Keratinocyte (primary cell): ENCODE measurements around the gene HSFX4.
"Not testable (repeated sequence)": the region's sequence is repeated elsewhere in the genome, so short reads cannot be mapped to it uniquely, and the experiment has no call there.

Experiments
- CTCF ChIP-seq, 3 experiments: IDR thresholded peaks in 1 of 3; conservative IDR thresholded peaks in 1 of 3; optimal IDR thresholded peaks in 1 of 3; 2 replicates in 2 of 3; 3 replicates in 1 of 3; pipeline versions ENCODE3 to v1.5.1; 2011; ENCODE audit warnings: low read length in 3 of 3, mild to moderate bottlenecking in 3 of 3, moderate library complexity in 2 of 3, control low read depth in 1 of 3, inconsistent platforms in 1 of 3; ENCODE audit not compliant: insufficient read depth in 2 of 3; ENCODE audit errors: extremely low read depth in 1 of 3
- EZH2 ChIP-seq: IDR thresholded peaks from one replicate; pipeline ENCODE4 v1.6.1; 2012; ENCODE audit warnings: inconsistent platforms, mild to moderate bottlenecking, low read length, moderate library complexity

GRCh38 chrX:149927245-149927963, 2.0 kb upstream of the HSFX4 start:
- TF ChIP-seq EZH2; CTCF (optimal IDR thresholded peaks at IDR 0.05 in 1 of 3, IDR thresholded peaks at IDR 0.05 in 1 of 3, conservative IDR thresholded peaks at IDR 0.05 in 1 of 3; ENCODE audit: extremely low read depth in 1 of 3, insufficient read depth in 2 of 3, low read length in 3 of 3): not testable (repeated sequence)
